HL-60 (cell line): Measurements from ENCODE around the gene BEND6.

Experiments
- TF ChIP-seq, protein P1 (sequence below): IDR thresholded peaks from one replicate; pipeline ENCODE4 v1.5.1; 2011; ENCODE audit warnings: low read length, control low read depth, inconsistent platforms; ENCODE audit not compliant: insufficient read depth
- TF ChIP-seq, protein P2 (sequence below): IDR thresholded peaks from 2 replicates; pipeline ENCODE4 v1.6.1; 2012; ENCODE audit warnings: low read depth; ENCODE audit not compliant: insufficient replicate concordance

- TF ChIP-seq, protein P1, sequence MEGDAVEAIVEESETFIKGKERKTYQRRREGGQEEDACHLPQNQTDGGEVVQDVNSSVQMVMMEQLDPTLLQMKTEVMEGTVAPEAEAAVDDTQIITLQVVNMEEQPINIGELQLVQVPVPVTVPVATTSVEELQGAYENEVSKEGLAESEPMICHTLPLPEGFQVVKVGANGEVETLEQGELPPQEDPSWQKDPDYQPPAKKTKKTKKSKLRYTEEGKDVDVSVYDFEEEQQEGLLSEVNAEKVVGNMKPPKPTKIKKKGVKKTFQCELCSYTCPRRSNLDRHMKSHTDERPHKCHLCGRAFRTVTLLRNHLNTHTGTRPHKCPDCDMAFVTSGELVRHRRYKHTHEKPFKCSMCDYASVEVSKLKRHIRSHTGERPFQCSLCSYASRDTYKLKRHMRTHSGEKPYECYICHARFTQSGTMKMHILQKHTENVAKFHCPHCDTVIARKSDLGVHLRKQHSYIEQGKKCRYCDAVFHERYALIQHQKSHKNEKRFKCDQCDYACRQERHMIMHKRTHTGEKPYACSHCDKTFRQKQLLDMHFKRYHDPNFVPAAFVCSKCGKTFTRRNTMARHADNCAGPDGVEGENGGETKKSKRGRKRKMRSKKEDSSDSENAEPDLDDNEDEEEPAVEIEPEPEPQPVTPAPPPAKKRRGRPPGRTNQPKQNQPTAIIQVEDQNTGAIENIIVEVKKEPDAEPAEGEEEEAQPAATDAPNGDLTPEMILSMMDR = no peak
- TF ChIP-seq, protein P2, sequence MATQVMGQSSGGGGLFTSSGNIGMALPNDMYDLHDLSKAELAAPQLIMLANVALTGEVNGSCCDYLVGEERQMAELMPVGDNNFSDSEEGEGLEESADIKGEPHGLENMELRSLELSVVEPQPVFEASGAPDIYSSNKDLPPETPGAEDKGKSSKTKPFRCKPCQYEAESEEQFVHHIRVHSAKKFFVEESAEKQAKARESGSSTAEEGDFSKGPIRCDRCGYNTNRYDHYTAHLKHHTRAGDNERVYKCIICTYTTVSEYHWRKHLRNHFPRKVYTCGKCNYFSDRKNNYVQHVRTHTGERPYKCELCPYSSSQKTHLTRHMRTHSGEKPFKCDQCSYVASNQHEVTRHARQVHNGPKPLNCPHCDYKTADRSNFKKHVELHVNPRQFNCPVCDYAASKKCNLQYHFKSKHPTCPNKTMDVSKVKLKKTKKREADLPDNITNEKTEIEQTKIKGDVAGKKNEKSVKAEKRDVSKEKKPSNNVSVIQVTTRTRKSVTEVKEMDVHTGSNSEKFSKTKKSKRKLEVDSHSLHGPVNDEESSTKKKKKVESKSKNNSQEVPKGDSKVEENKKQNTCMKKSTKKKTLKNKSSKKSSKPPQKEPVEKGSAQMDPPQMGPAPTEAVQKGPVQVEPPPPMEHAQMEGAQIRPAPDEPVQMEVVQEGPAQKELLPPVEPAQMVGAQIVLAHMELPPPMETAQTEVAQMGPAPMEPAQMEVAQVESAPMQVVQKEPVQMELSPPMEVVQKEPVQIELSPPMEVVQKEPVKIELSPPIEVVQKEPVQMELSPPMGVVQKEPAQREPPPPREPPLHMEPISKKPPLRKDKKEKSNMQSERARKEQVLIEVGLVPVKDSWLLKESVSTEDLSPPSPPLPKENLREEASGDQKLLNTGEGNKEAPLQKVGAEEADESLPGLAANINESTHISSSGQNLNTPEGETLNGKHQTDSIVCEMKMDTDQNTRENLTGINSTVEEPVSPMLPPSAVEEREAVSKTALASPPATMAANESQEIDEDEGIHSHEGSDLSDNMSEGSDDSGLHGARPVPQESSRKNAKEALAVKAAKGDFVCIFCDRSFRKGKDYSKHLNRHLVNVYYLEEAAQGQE = no peak
Measured at GRCh38 chr6:56954403-56955170, at the start of gene BEND6.
